Esophagus (tissue), 2 donors: ENCODE data around the gene RHOJ. TPM values are rescaled to one million over a fixed set of nuclear protein-coding genes. Genes with fewer than 3 reads are reported as not detected.

Experiments
- H3K27ac ChIP-seq, 2 donors: one replicate each; pipeline ENCODE4 v1.5.1; 2013; ENCODE audit warnings: low read depth in 2 of 2, mild to moderate bottlenecking in 2 of 2, inconsistent platforms in 1 of 2, low read length in 1 of 2, moderate library complexity in 1 of 2
- H3K27me3 ChIP-seq, 2 donors: one replicate each; pipeline ENCODE4 v1.6.1; 2013; ENCODE audit warnings: low read length in 2 of 2, control low read depth in 1 of 2, mild to moderate bottlenecking in 1 of 2; ENCODE audit not compliant: insufficient read depth in 2 of 2, control insufficient read depth in 1 of 2
- H3K36me3 ChIP-seq, 2 donors: one replicate each; pipeline ENCODE4 v1.6.1; 2013; ENCODE audit warnings: low read length in 1 of 2; ENCODE audit not compliant: control insufficient read depth in 2 of 2, insufficient read depth in 2 of 2
- H3K4me1 ChIP-seq, 2 donors: one replicate each; pipeline ENCODE4 v1.6.1; 2013; ENCODE audit warnings: low read length in 1 of 2; ENCODE audit not compliant: control insufficient read depth in 2 of 2, insufficient read depth in 2 of 2
- H3K4me3 ChIP-seq, 2 donors: one replicate each; pipeline ENCODE4 v1.5.1; 2013; ENCODE audit warnings: low read length in 2 of 2, mild to moderate bottlenecking in 2 of 2, low read depth in 1 of 2, moderate library complexity in 1 of 2
- H3K9me3 ChIP-seq, 2 donors: one replicate each; pipeline ENCODE4 v1.6.1; 2013; ENCODE audit warnings: mild to moderate bottlenecking in 2 of 2, low read depth in 1 of 2, low read length in 1 of 2, moderate library complexity in 1 of 2; ENCODE audit not compliant: control insufficient read depth in 2 of 2, insufficient read depth in 1 of 2
- WGBS, 2 donors: extraction: QIAGEN DNeasy Blood & Tissue Kit; methylation state at CpG; one replicate each; pipeline ENCODE4 v1.1.7; 2013; 5-methylcytosine and 5-hydroxymethylcytosine counted together
- polyA plus RNA-seq, 2 donors: library from polyadenylated mRNA; stranded (reverse); fragments of 200-250 nt; gene quantifications; one replicate each; pipeline ENCODE4 v1.2.3, GENCODE V29; 2013
- donor health status: healthy with polysubstance abuse.
- donor health status: Bipolar disorder and iron deficiency.

The RHOJ gene
- polyA plus RNA-seq, 2 donors: 2.5 to 2.6 TPM

DNA sequence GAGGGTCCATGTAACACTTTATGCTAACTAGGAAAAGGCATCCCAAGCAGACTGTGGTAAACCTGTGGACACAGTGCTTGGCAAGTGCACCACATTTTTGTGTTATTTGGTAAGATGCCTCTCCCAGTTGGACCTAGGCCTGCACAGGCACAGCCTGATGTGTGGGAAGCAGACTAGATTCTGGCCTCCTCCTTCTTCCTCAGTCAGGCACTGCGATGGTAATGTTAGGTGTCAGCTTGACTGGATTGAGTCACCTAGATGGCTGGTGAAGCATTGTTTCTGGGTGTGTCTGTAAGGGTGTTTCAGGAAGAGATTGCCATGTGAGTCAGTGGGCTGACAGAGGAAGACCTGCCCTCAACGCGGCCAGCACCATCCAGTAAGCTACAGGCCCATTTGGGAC lies 25.3 kb upstream of the RHOJ start:
- H3K27ac ChIP-seq: peak overlapping the region; percentile 49 to 86
- peaks cover 4 to 8% of the 10 kb centered on the region in 2 donors for H3K4me1 ChIP-seq
- no peaks in the 10 kb centered on the region for H3K27me3 ChIP-seq
- no peak overlapping the region for H3K4me3 ChIP-seq
- H3K36me3 ChIP-seq: no peaks in the 10 kb centered on the region
- 64 to 76% methylated on average over 3 of the region's 3 CpGs for WGBS, 2 donors
- no peaks in the 10 kb centered on the region for H3K9me3 ChIP-seq

DNA sequence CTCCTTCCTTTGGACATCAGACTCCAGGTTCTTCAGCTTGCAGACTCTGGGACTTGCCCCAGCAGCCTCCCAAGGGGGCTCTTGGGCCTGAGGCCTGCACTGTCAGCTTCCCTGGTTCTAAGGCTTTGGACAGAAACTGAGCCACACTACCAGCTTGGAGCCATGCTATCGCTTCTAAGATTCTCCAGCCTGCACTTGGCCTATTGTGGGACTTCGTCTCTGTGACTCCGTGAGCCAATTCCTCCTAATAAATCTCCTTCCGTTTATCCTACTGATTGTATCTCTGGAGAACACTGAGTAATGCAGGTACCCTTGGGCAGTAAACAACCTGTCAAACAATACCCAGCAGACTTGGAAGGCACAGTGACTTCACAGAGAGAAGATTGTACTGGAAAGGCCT lies 24.9 kb upstream of the RHOJ start:
- Histone ChIP-seq H3K36me3 (no peaks in the 10 kb centered on the region), H3K27me3 (no peaks in the 10 kb centered on the region), H3K4me3 (no peak overlapping the region), H3K4me1 (peaks cover 4 to 8% of the 10 kb centered on the region in 2 donors), H3K27ac (peak overlapping the region; percentile 49 to 86), H3K9me3 (no peaks in the 10 kb centered on the region)
- 66 to 74% methylated on average over 4 of the region's 4 CpGs for WGBS, 2 donors

DNA sequence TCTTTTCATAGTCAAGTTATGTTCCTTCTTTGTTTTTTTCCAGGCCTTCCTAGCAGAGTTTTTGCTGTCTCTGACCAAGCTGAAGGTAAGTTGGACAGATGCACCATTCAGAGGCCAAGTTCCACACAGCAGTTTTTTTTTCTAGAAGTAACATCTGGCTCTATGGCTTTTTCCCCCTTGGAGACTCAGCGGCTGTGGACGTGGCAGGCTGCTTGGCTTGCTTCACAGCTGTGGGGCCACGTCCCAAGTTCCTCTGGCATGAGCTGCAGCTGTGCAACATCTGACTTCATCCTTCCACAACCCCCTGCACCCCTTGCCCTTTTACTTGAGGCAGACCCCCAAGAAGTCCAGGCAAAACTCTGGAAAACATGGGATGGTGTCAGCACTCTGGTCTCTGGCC lies 24.2 kb upstream of the RHOJ start:
- Histone ChIP-seq H3K27ac (no peak overlapping the region), H3K36me3 (no peaks in the 10 kb centered on the region), H3K4me3 (no peak overlapping the region), H3K9me3 (no peaks in the 10 kb centered on the region), H3K27me3 (no peaks in the 10 kb centered on the region), H3K4me1 (peaks cover 4 to 8% of the 10 kb centered on the region in 2 donors)
- WGBS, 2 donors: 66 to 74% methylated on average over 3 of the region's 3 CpGs

DNA sequence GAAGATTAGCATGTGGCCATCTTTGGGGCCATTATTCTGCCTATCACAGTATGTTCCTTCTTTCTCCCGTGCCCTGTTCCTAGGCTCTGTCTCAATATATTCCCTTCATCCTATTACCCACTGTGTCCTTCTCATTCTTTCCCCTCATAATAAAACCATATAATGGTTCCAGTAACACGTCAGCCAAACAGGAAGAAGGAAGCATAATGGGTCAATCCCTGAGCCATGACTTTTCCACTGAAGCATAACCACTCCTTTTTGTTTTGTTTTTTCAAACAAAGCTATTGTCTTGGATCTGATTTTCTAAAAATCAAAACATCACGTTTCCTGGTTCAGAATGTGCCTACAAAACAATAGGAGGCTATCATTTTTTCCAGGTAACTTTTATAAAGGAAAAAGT lies 21.3 kb upstream of the RHOJ start:
- peaks cover 4 to 8% of the 10 kb centered on the region in 2 donors for H3K4me1 ChIP-seq
- no peaks in the 10 kb centered on the region for H3K9me3 ChIP-seq
- no peak overlapping the region for H3K27ac ChIP-seq
- H3K4me3 ChIP-seq: no peak overlapping the region
- H3K27me3 ChIP-seq: no peaks in the 10 kb centered on the region
- H3K36me3 ChIP-seq: no peaks in the 10 kb centered on the region
- 50 to 52% methylated on average over 3 of the region's 3 CpGs for WGBS, 2 donors

DNA sequence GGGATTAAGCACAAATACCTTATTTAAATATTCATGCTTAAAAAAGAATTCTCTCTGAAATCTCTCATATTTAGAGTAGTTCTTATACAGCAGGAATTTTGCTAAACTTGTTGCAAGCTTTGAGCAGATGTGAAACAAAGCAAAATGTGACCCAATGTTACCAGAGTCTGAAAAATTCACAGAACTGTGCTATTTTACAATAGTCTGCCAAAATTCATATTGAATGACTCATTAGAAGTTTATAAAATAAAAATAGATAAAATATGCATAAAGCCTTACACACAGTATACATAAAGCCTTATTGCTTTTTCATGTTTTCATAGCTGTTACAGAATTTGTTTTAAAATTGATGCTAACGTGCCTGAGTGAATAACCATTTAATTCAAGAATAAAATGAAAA lies 17.8 kb upstream of the RHOJ start:
- H3K9me3 ChIP-seq: no peaks in the 10 kb centered on the region
- no peak overlapping the region for H3K27ac ChIP-seq
- H3K4me3 ChIP-seq: no peak overlapping the region
- no peaks in the 10 kb centered on the region for H3K4me1 ChIP-seq
- H3K36me3 ChIP-seq: no peaks in the 10 kb centered on the region
- no peaks in the 10 kb centered on the region for H3K27me3 ChIP-seq
- WGBS, 2 donors: 42 to 60% methylated on average over 1 of the region's 1 CpG

DNA sequence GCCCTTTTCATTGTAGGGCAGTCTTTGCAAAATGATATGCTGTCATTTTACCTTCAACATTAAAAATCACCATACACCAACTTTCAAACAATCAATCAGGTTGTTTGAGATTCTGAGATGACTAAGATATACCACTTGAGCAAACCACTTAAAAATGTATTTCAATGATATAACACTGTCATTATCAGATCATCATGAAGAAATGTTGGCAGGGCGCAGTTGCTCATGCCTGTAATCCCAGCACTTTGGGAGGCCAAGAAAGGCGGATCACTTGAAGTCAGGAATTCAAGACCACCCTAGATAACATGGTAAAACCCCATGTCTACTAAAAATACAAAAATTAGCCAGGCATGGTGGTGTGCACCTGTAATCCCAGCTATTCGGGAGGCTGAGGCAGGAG lies 13.0 kb upstream of the RHOJ start:
- Histone ChIP-seq H3K9me3 (no peaks in the 10 kb centered on the region), H3K4me1 (no peaks in the 10 kb centered on the region), H3K27me3 (no peaks in the 10 kb centered on the region), H3K4me3 (no peak overlapping the region), H3K36me3 (no peaks in the 10 kb centered on the region), H3K27ac (no peak overlapping the region)
- 92 to 94% methylated on average over 3 of the region's 3 CpGs for WGBS, 2 donors

DNA sequence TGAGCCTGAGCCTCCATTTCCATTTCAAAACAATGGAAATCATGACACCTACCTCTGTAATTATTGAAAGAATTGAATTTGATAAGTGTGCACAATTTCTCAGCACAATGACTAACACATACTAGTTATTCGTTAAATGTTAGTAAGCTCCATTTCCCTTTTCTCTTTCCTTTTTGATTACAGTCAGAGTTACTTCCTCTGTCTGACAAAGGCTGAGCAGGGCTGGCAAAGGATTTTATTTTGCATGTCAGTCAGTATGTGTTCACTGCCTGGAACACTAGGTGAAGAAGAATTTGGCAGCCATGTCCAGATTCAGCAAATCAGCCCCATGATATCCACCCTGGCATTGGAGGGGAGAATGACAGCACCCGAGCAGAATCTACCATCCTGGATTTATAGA lies 12.2 kb upstream of the RHOJ start:
- no peaks in the 10 kb centered on the region for H3K36me3 ChIP-seq
- H3K27me3 ChIP-seq: no peaks in the 10 kb centered on the region
- 63 to 66% methylated on average over 2 of the region's 2 CpGs for WGBS, 2 donors
- no peaks in the 10 kb centered on the region for H3K9me3 ChIP-seq
- no peak overlapping the region for H3K4me3 ChIP-seq
- no peaks in the 10 kb centered on the region for H3K4me1 ChIP-seq
- no peak overlapping the region for H3K27ac ChIP-seq

DNA sequence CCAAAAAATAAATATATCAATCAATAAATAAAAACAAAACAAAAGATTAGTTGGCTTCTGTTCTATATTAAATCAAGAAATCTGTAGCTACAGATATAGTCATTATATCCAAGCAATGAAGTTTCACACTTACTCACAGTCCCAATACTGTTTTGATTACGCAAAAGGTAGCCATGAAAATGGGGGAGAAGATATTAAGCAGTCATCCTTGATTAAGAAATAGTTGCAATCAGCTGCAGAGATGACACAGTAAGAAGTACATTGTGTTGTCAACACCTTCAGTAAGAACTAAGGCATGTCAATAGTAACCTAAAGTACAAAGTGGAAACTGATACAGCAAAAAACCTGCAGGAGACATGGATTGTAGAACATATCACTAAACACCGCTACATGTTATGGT lies 11.0 kb upstream of the RHOJ start:
- Histone ChIP-seq H3K27me3 (no peaks in the 10 kb centered on the region), H3K36me3 (no peaks in the 10 kb centered on the region), H3K9me3 (no peaks in the 10 kb centered on the region), H3K4me1 (no peaks in the 10 kb centered on the region), H3K27ac (no peak overlapping the region), H3K4me3 (no peak overlapping the region)
- 90 to 98% methylated on average over 2 of the region's 2 CpGs for WGBS, 2 donors

DNA sequence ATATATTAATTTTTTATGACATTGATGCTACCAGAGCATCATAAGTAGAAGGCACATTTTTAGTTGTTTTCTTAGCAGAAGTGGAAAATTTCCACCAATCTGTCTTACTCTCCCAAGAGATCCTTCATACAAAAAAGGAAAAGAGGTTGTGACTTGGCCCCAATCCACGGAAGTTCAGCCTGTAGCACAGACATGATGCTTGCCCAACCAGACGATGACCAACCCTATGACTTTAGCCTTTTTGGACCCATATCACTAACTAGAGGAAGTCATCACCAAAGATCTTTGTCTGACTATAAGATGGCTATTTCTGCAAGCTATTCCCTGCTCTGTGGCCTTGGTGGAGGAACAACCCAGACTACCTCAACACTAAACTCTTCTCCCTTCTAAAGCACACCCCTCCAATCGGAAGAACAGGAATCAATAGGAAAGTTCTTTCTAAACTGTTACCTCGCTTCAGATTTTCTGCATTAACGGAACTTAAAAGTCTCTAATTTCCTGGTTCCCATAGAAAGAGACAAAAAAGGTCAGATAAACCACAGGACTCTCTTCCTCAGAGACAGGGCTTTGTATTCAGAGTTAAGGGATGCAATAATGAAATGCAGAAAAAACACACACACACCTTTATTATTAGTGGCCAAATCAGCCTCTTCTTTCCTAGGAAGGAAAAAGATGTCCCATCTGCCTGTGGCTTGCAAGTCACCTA lies 4.1 kb upstream of the RHOJ start:
- 79 to 83% methylated on average over 5 of the region's 5 CpGs for WGBS, 2 donors
- Histone ChIP-seq H3K36me3 (no peaks in the 10 kb centered on the region), H3K4me3 (no peak overlapping the region), H3K4me1 (no peaks in the 10 kb centered on the region), H3K9me3 (no peaks in the 10 kb centered on the region), H3K27me3 (no peaks in the 10 kb centered on the region), H3K27ac (no peak overlapping the region)

DNA sequence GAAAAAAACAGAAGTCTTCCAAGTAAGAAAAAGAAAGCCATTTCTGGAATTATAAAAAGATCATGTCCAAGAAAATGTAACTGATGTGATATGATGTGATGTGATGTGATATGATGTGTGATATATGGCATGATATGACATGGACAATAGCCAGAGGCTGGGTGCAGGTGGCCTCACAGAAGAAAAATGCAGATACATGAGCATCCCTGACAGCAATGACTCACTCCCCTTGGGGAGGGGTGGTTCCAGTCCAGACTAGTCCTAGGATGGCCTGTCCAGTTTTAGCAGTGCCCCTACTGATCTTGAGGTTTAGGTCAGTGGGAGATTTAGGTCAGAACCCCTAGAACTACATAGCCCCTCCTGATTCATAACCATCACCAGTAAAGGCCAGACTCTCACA lies 3.5 kb upstream of the RHOJ start:
- H3K27me3 ChIP-seq: no peaks in the 10 kb centered on the region

More for the DNA sequence above, 3.5 kb upstream of the RHOJ start:
- H3K9me3 ChIP-seq: no peaks in the 10 kb centered on the region
- no peaks in the 10 kb centered on the region for H3K4me1 ChIP-seq
- H3K36me3 ChIP-seq: no peaks in the 10 kb centered on the region
- H3K4me3 ChIP-seq: no peak overlapping the region
- no peak overlapping the region for H3K27ac ChIP-seq
